ENCODE data around the gene CDKAL1.
"Not testable (repeated sequence)": the region's sequence is repeated elsewhere in the genome, so short reads cannot be mapped to it uniquely, and the experiment has no call there.

Gene CDKAL1

GRCh38 chr6:20534295-20535262 lies at the start of gene CDKAL1:
TSS of gene CDKAL1 (plus strand) at chr6:20534457. CDS start at chr6:20546351, 11,894 bp downstream.
- DNase-seq (ENCODE audit: low spot score): peak; percentile 91

DNA sequence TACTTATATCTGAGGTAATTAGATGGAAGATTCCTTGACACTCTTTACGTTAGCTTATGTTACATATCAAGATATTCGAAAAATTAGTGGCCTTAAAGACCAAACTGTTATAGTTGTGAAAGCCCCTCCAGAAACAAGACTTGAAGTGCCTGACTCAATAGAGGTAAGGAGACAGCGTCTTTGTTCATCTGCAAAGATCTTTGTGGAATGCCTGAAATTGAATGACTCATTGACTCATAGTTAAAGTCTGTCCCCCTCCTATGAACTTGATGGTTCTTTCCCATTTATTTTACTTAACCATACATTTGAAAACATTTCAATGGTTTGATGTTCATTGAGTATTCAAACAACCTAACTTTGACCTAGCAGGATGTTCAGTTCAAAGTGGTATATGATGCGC lies 47.6 kb upstream of the CDKAL1 start:
- DNase-seq (ENCODE audit: low spot score): no peak

GRCh38 chr6:20487669-20488375 lies 46.4 kb upstream of the CDKAL1 start:
- DNase-seq (ENCODE audit: low spot score): no peak

GRCh38 chr6:20490591-20490990 lies 43.7 kb upstream of the CDKAL1 start:
- no peak for DNase-seq (ENCODE audit: low spot score)

DNA sequence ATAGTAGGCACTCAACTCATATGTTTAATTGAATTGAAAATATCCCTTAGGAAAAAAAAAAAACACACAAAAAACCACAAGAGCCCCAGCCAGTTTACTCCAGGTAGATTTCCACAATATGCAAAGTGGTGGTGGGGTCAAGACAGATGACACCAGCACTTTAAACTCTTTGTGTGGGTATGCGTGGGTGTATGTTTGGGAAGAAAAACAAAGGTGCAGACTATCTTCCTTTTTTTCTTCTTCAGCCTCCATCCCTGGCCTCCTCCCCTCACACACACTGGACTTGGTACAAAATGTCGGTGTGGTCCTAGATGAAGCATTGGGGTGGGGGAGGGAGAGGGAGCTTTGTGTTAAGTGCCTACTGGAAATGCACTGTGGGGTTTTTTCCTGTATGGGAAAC lies 42.2 kb upstream of the CDKAL1 start:
- DNase-seq (ENCODE audit: low spot score): no peak

DNA sequence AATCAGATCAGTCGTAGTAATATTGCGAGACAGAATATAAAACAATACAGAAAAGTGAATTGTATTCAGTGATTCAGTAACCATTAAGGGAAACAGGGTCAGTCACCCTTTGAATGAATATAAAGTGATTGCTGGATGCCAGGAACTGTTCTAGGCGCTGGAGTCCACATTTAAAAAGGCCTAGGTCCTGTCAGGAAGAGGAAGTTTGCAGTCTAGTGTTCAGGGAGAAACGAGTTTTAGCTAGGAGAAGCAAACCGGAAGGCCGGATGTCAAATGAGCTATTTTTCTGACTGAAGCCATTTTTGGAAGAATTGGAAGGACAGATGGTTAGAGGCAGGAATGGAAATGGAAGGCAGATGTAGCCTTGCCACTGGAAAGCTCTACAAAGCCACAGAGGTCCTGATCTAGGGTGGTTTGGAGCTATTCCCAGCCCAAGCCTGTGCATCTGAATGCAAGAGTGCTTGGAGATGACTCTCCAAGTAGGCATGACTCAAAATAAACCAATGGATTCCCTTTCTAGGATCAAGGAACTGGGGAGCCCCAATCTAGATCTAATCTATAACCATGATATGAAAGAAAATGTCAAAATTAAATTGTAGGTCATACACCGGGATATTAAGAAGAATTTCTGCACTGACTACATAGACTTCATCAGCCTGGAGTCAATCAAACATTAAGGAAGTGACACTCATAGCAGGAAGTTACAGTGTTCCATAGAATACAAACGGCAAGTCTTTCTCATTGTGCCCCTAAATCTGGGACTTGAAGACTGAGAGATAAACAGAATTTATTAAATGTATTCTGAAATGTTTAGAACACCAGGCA lies 36.8 kb upstream of the CDKAL1 start:
- DNase-seq (ENCODE audit: low spot score): no peak

DNA sequence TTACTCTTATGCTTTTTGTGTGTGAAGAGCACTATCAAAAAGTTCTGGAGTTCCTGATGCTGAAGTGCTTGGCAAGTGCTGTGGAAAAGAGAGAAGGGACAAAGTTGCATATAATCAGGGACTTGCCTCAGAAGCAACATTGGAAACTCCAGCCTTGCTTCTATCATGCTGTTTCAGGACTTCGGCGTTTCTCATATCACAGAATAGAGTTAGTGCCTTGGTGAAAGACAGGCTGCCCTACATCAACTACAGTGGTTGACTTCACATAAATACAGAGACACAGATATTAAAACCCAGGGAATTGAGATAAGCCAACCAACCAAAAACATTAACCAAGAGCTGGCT lies 36.2 kb upstream of the CDKAL1 start:
- no peak for DNase-seq (ENCODE audit: low spot score)

GRCh38 chr6:20509212-20509611 lies 25.0 kb upstream of the CDKAL1 start:
- no peak for DNase-seq (ENCODE audit: low spot score)

DNA sequence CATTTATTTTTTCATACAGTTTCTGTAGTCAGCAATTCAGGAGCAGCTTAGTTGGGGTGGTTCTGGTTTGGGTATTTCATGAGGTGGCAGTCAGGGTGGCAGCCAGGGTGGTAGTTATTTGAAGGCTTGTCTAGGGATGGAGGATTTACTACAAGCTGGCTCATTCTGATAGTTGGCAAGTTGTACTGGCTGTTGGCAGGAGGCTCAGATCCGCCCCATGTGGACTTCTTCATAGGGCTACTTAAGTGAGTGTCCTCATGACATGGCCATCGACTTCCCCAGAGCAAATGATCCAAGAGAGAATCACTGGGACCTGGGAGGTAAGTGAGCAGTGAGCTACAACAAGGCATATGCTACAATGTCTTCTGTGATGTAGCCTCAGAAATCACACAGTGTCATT lies 22.4 kb upstream of the CDKAL1 start:
- no peak for DNase-seq (ENCODE audit: low spot score)

GRCh38 chr6:20525208-20525607 lies 9.0 kb upstream of the CDKAL1 start:
- DNase-seq (ENCODE audit: low spot score): not testable (repeated sequence)

DNA sequence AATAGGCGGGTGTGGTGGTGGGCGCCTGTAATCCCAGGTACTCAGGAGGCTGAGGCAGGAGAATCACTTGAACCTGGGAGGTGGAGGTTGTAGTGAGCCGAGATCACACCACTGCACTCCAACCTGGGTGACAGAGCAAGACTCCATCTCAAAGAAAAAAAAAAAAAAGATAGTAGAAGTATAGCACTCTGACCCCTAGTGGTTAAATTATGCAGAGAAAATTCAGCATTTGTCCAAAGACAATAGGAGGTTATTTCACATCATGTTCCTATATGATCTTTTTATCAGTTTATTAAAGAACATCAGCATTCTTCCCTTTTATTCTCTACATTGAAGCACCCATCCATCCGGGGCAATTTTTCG lies 5.2 kb upstream of the CDKAL1 start:
- peak; percentile 56 for DNase-seq (ENCODE audit: low spot score)

DNA sequence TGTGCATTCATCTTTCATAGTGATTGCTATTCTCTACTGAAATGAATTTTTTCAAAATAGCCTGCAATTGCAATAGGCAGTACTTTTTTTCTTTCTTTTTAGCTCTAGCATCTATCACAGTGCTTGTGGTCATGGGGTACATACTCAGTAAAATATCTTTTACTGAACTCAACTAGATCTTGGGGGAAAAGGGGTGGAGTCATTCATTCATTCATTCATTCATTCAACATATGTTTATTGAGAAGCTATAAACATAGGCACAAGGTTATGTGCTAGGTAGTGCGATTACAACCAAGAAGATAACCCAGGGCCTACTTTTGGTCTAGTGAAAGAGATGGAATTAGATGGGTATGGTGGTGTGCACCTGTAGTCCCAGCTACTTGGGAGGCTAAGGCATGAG lies 1.4 kb upstream of the CDKAL1 start:
- DNase-seq (ENCODE audit: low spot score): no peak

DNA sequence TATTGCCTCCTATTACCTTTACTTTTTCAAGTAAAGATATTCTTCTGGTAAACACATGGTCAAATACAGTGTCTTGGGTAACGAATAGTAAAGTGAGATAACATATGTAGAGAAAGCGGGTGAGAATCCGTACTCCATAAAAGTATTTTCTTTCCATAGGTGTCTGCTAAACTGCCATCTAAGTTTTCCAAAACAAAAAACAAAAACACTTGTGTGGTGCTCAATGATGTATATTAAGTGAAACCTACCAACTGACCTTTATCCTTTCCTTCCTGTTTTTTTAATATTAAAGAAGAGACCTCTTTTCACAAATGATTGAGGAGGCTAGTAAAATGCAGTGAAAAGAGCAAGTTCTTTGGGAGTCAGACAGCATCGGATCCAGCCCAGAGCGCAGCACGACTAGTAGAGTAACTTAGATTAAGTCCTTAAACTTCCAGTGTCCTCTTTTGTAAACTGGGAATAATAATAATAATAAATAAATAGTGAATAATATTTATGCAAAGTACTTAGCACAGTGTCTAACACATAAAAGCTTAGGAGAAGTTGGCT lies 437 bp upstream of the CDKAL1 start:
- no peak for DNase-seq (ENCODE audit: low spot score)

- DNase-seq (ENCODE audit: low spot score): no peak
These were observed 3.9 kb downstream of the CDKAL1 start for GRCh38 chr6:20538131-20538662.

DNA sequence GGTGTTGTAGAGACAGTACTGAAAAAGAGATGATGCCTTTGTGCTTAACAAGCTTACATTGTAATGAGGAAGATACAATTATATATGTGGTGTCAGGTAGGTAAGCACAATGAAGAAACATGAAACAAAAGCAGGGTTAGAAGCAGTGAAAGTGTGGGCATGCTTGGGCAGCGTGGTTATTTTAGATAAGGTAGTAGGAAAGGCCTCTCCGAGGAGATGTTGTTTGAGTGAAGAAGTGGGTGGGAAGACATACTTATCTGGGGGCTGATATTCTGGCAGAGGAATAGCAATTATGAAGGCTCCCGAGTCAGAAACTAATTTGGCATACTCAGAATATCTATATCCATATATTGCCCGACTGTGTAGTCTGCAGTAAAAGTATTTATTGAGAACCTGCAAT lies 4.7 kb downstream of the CDKAL1 start:
- DNase-seq (ENCODE audit: low spot score): no peak

DNA sequence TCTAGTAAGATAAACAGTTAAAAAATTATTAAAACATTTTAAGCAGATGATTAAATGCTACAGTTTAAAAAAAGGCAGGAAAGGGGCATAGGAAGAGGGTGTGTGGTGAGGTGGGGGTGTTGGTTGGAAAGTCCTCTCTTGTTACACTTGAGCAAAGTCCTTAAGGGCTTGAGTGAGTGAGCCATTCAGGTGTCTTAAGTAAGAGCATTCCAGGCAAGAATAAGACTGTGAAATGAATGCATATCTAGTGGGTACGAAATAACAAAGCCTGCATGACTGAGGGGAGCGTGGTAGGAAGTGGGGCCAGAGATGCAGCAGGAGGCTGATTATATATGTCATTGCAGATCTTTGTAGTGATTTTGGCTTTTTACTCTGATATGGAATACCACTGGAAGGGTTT lies 5.1 kb downstream of the CDKAL1 start:
- DNase-seq (ENCODE audit: low spot score): no peak

DNA sequence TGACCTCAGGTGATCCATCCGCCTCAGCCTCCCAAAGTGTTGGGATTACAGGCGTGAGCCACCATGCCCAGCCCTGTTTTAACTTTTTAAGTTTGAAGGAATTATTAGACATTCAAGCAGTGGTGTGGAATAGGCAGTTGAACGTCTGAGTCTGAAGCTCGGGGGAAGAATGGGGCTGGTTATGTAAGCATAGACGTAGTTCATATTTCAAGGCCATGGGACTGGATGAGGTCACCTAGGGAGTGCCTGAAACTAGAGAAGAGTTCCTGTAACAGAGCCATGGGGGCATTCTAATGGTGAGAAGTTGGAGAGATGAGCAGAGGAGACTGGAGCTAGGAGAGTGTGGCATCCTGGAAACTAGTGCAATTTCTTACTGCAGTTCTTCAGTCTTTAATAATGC lies 6.4 kb downstream of the CDKAL1 start:
- DNase-seq (ENCODE audit: low spot score): no peak

DNA sequence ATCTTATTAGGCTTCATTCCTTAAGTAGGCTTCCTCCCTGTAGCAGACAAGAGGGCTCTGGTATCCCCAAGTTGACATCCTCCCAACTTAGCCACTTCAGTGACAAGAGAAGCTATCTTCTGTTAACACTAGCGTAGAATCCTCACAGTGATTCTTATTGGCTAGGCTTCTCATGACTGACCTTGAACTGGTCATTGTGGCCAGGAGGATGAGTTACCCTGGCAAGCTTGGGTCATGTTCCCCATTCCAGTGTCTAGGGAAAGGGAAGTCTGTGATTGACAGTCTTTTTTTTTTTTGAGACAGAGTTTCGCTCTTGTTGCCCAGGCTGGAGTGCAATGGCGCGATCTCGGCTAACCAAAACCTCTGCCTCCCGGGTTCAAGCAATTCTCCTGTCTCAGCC lies 7.1 kb downstream of the CDKAL1 start:
- DNase-seq (ENCODE audit: low spot score): no peak

DNA sequence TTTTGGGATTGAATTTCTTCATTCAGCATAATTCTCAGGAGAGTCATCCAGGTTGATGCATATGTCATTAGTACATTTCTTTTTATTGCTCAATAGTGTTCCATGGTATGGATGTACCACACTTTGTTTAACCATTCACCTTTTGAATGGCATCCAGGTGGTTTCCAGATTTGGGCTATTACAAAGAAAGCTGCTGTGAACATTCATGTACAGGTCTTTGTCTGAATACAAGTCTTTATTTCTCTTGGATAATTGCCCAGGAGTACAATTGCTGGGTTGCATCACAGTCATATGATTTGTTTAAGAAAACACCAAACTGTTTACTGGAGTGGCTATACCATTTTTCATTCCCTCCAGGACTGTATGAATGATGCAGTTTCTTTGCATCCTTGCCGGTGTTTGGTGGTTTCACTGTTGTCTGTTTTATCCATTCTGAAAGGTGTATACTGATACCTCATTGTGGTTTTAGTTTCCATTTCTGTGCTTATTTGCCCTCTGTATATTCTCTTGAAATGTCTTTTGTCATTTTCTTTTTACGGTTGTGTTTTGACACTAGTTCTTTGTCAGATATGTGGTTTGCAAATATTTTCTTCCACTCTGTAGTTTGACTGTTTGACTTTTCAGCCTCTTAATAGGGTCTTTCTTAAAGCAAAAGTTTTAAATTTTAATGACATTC lies 8.8 kb downstream of the CDKAL1 start:
- no peak for DNase-seq (ENCODE audit: low spot score)

DNA sequence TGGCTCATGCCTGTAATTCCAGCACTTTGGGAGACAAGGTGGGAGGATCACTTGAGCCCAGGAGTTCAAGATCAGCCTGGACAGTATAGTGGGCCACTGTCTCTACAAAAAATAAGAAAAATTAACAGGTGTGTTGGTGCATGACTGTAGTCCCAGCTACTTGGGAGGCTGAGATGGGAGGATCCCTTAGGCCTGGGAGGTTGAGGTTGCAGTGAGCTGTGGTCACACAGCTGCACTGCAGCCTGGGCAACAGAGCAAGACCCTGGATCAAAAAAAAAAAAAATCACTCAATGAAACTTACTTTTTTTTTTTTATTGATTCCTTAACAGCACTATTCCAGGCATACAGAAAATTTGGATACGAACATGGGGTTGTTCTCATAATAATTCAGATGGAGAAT lies 14.0 kb downstream of the CDKAL1 start:
- no peak for DNase-seq (ENCODE audit: low spot score)

DNA sequence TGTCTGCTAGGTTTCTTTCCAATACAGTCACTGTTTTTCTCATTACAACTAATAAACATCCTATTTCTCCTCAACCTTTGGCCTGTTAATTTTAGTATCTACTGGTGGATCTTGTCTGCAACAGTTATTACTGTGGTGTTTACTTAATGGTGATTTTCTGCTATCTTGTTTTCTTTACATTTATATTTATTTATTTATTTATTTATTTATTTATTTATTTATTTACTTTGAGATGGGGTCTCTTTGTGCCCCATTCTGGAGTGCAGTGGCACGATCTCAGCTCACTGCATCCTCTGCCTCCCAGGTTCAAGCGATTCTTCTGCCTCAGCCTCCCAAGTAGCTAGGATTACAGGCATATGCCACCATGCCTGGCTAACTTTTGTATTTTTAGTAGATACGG lies 15.1 kb downstream of the CDKAL1 start:
- not testable (repeated sequence) for DNase-seq (ENCODE audit: low spot score)

All from cerebellar cortex (tissue), 1 donor.